GM19463 (cell line): ENCODE data around the gene CACNA1D.

Source experiments
- ATAC-seq: cut with Tn5 transposase; IDR thresholded peaks from one replicate; pipeline ENCODE4 v1.9.1; 2021; ENCODE audit warnings: mild to moderate bottlenecking, moderate library complexity; ENCODE audit not compliant: unreplicated experiment

CACNA1D gene

GRCh38 chr3:53803124-53803815 is 308.9 kb downstream of the CACNA1D start:
- no peak for ATAC-seq

GRCh38 chr3:53803816-53804695 is 309.6 kb downstream of the CACNA1D start:
- ATAC-seq = no peak

- peak; percentile 52 for ATAC-seq
Measured at GRCh38 chr3:53804697-53805462, 310.5 kb downstream of the CACNA1D start.

GRCh38 chr3:53805463-53806159 is 311.2 kb downstream of the CACNA1D start:
- no peak for ATAC-seq

- ATAC-seq = peak; percentile 69
Measured at GRCh38 chr3:53806182-53807116, 312.0 kb downstream of the CACNA1D start.

GRCh38 chr3:53807117-53807810 is 312.9 kb downstream of the CACNA1D start:
- no peak for ATAC-seq

- ATAC-seq = no peak
Measured at GRCh38 chr3:53808496-53808895, 314.1 kb downstream of the CACNA1D start.

GRCh38 chr3:53809267-53809666 is 314.9 kb downstream of the CACNA1D start:
- ATAC-seq = no peak

GRCh38 chr3:53809764-53810400 is 315.5 kb downstream of the CACNA1D start:
- ATAC-seq = no peak

GRCh38 chr3:53811143-53811927 is 316.9 kb downstream of the CACNA1D start:
- ATAC-seq = no peak

GRCh38 chr3:53812434-53812833 is 318.0 kb downstream of the CACNA1D start:
- no peak for ATAC-seq

GRCh38 chr3:53813229-53813628 is 318.8 kb downstream of the CACNA1D start:
- no peak for ATAC-seq

- no peak for ATAC-seq
Measured at GRCh38 chr3:53813876-53814275, 319.5 kb downstream of the CACNA1D start.

GRCh38 chr3:53815067-53815466 is 320.7 kb downstream of the CACNA1D start:
- ATAC-seq = no peak

GRCh38 chr3:53815651-53816050 is 321.2 kb downstream of the CACNA1D start:
- no peak for ATAC-seq

- no peak for ATAC-seq
Measured at GRCh38 chr3:53816425-53816824, 322.0 kb downstream of the CACNA1D start.

GRCh38 chr3:53817211-53817610 is 322.8 kb downstream of the CACNA1D start:
- ATAC-seq = no peak

- ATAC-seq = no peak
Measured at GRCh38 chr3:53817809-53818208, 323.4 kb downstream of the CACNA1D start.
